HG02588 (cell line): ENCODE data around the gene H2AZ1.

Source experiments
- ATAC-seq: cut with Tn5 transposase; IDR thresholded peaks from one replicate; pipeline ENCODE4 v1.9.1; 2021; ENCODE audit warnings: mild to moderate bottlenecking, moderate library complexity; ENCODE audit not compliant: unreplicated experiment

H2AZ1 gene

DNA sequence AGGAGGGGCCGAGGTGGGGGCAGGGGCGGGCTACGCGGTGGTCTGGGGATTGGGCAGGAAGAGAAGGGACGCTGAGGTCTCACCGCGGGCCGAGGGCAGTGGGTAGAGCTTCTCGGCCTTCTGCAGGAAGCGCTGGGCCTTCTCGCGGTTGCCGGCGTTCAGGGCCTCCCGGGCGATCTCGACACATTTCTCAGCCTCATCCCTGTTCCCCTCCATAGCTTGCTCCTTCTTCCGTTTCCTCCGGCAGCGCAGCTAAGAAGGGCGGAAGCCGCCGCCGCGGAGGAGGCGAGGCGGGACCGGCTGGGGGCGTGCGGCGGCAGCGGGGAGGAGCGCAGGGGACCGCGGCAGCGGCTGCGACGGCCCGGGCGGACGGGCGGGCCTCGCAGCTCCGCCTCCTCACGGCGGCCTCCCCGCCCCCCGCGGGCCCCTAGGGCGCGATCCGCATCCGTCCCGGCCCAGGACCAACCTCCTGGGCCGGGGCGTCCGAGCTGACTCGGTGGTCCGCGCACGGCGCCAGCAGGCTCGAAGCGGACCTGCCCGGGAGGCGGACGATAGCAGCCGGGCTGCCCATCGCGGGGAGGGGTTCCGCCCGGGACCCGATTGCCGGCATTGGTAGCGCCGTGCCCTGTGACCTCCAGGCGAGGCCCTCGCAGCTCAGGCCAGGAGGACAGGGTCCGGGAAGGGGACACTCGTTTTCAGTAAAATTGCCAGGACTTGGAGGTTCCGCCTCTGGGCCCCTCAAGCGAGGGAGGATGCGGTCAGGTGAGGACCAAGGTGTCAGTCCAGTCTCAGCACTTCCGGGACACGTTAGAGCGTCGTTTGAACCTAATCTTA lies 3.5 kb downstream of the H2AZ1 start, which contains the start of gene DNAJB14:
DNAJB14 (minus strand) TSS at position 263 of the 834 bp plus-strand sequence; CDS start at position 216, 47 bp downstream.
- ATAC-seq, result peak; percentile 40

DNA sequence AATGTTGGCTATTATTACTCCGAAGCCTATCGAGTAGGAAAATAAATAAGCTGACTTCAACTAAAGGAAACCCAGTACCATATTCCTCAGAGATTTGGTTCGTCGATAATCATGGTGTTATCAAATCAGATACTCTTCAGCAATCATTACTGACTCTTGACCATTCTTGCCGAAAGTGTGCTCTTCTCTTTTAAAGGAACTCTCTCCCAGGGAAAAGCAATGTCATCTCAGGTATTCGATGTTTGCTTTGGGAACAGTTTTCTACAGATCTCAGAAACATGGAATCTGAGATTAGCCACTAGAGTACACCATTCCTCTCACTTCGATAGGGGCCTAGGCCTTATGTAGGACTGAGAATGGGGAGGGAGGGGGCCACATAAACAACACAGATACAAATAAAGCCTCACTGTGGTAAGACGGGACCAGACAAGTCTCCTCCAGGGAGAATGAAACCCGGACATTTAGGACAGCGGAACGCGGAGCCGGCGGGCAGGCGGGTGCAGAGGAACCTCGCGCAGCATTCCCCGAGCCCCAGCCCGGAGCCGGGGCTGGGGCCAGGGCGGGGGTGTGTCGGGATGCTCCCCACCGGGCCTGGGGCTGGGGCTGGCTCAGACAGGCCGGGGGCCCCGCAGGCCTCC lies 4.2 kb downstream of the H2AZ1 start:
- ATAC-seq, result peak; percentile 2

DNA sequence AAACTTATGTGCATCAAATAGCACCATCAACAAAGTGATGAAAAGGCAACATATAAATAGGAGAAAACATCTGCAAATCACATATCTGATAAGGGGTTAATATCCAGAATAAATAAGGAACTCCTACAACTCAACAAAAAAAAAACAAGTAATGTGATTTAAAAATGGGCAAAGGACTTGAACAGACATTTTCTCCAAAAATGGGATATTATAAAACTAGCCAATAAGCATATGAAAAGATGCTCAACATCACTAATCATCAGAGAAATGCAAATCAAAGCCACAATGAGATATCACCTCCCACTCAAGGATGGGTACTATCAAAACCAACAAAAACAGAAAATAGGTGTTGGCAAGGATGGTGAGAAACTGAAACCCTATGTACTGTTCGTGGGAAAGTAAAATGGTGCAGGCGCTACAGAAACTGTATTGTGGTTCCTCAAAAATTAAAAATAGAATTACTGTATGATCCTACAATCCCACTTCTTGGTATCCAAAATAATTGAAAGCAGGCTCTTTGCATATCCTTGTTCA lies 6.1 kb downstream of the H2AZ1 start:
- no peak for ATAC-seq

DNA sequence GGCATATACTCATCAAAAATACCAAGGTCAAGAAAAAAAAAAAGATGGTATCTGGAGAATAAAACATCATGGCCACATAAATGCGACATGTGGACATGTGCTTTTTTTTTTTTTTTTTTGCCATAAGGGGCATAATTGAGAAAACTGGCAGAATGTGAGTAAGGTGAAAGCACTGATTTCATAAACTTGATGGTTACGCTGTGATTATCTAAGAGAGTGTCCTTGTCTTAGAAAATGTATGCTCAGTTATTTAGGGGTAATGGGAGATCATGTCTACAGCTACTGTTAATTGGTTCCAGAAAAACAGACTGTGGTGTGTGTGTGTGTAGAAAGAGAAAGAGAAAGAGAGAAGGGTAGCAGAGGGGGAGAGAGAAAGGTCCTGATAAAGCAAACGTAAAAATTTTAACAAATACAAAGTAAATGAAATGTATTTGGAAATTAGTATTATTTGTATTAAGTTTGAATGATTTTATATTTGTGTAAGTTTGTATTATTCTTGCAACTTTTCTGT lies 11.8 kb downstream of the H2AZ1 start:
- no peak for ATAC-seq

DNA sequence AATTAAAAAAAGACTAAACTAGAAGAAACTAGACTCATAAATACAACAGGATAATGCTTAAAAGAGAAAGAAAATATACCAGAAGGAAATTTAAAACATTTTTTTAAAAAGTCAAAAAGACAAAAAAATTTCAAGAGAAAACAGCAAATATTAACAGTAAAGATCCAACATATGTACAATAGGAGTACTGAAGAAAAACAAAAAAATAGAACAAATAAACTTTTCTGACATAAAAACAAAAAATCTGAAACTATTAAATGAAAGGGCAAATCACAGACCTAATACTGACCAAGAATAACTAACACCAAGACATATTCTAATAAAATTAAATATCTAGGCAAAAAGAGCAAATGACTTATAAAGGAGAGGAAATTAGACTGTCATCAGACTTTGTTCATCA lies 15.2 kb downstream of the H2AZ1 start:
- ATAC-seq, result no peak

DNA sequence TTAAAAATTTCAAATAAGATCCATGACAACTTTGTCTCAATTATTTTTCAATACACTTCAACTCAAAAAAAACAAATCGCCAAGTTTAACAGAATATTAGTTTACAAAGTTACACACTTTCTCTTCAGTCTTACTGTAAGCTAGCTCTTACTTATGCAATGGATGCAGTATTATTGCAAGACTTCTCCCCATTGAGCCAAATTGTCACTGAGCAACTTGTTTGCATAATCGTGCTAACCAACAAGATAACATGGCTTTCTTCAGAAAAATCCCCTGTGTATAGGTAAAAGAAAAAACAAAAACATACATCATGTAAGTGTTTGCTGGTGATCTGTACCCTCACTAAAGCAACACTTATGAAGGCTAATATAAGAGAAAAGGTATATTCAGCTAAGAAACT lies 22.5 kb downstream of the H2AZ1 start:
- no peak for ATAC-seq

DNA sequence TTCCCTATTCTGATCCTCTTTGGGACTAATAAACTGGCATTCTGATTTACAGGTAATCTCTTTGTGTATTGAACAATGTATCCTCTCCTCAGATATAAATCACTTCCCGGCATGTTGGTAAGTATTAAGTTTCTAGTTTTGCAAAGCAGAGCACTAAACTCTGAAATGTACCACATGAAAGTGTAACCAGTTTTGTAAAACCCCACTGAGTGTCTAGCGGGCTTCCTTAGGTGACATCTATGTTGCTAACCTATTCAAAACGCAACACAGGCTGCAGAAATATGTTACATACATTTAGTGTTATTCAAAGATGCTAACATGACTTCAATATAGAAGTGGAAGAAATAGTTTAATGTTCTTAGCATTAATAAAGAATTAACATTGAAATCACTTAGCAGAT lies 28.9 kb downstream of the H2AZ1 start:
- no peak for ATAC-seq

DNA sequence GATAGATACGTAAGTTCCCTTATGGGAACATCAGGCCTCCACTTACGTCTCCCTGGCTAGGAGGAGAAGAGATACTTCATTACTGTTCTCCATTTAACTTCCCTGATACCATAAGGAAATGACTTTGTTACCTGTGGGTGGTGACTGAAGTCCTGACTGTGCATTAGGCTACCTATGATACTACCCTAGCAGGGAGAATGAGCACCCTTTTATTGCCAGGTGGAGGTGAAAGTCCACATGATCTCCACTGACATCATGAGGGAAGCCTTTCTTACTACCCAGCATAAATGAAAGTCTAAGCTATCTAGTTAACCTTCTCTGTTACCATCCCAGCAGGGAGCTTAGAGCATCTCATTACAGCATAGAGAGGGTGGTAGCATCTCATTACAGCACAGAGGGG lies 31.4 kb downstream of the H2AZ1 start:
- ATAC-seq, result no peak

DNA sequence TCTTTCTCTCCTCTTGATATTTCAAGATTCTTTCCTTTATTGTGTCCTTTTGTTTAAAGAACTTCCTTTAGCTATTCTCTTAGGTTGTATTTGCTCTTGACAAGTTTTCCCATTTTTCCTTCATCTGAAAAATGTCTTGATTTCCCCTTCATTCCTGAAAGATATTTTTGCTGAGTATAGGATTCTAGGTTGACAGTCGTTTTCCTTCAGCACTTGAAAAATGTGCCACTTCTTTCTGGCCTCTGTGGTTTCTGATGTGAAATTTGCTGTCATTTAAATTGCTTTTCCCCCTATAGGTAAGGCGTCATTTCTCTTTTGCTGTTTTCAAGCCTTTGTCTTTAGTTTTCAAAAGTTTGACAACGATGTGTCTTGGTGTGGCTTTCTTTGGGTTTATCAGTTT lies 32.5 kb downstream of the H2AZ1 start:
- ATAC-seq, result no peak

DNA sequence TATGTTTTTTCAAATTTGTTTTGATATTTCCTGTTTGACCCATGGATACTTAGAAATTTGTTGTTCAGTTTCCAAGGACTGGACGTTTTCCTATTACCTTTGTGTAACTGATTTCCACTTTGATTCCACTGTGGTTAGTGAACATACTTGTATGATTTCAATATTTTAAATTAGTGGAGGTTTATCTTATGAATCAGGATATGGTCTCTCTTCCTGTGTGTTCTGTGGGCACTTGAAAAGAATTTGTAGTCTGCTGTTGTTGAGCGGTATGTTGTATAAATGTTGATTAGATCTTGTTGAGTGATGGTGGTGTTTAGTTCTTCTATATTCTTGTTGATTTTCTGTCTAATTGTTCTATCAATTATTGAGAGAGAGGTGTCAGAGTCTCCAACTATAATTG lies 34.6 kb downstream of the H2AZ1 start:
- ATAC-seq, result no peak
